OCI-LY1 (cell line): ENCODE results near the gene TIGD2.
A peak's percentile ranks its signal among the peaks of the same experiment; 100 is the strongest.

ENCODE experiments used
- CTCF ChIP-seq: fragments of 200-600 bp; sonication (generic), shearing (Covaris generic); IDR thresholded peaks from 2 replicates; pipeline ENCODE4 v1.5.1; 2017; ENCODE audit warnings: mild to moderate bottlenecking, antibody characterized with exemption, low read length, moderate library complexity, mixed read lengths
- EZH2 ChIP-seq: fragments of 200-600 bp; sonication (generic), shearing (Covaris generic); IDR thresholded peaks from 2 replicates; pipeline ENCODE4 v1.8.0; 2017; ENCODE audit warnings: borderline replicate concordance, mixed run types, mild to moderate bottlenecking, antibody characterized with exemption, low read length, moderate library complexity, mixed read lengths

- TF ChIP-seq CTCF, result peak; percentile 77
- no peak for TF ChIP-seq EZH2
These were observed at the start of gene TIGD2 for GRCh38 chr4:89110986-89111832.
